ENCODE results near the gene SPOCK1. TPM values are rescaled to one million over a fixed set of nuclear protein-coding genes. Genes with fewer than 3 reads are reported as not detected.

The SPOCK1 gene
- polyA plus RNA-seq, 3 donors: 1.8 to 5.7 (median 2.1) TPM

DNA sequence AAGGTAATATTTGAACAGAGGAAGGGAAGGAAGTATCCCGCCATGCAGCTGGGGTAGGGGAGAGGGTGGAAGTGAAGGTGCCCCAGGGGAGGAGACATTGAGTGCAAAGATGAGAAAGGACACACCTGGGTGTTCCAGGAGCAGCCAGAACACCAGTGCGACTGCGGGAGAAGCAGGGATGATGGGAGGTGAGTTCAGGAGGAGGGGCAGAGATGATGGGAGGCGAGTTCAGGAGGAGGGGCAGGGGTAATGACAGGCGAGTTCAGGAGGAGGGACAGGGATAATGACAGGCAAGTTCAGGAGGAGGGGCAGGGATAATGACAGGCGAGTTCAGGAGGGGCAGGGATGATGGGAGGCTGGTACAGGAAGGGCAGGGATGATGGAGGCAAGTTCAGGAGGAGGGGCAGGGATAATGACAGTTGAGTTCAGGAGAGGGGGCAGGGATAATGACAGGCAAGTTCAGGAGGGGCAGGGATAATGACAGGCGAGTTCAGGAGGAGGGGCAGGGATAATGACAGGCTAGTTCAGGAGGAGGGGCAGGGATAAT lies 17.2 kb upstream of the SPOCK1 start:
- H3K9ac ChIP-seq (ENCODE audit: insufficient read depth, low read length, poor library complexity, severe bottlenecking): no peak overlapping the region
- H3K27me3 ChIP-seq (ENCODE audit: control insufficient read depth in 2 of 2, insufficient read depth in 2 of 2, low read length in 2 of 2): peaks cover 4 to 7% of the 10 kb centered on the region in 2 donors
- WGBS (ENCODE audit: insufficient coverage): 41% methylated on average over 7 of the region's 7 CpGs
- Mint-ChIP-seq H3K4me3 (no peak overlapping the region), H3K4me1 (no peaks in the 10 kb centered on the region), H3K36me3 (no peaks in the 10 kb centered on the region), H3K27me3 (ENCODE audit: low read depth in 3 of 3) (peaks cover 0 to 14% (median 6%) of the 10 kb centered on the region in 3 donors), H3K9me3 (peaks cover 0 to 4% (median 2%) of the 10 kb centered on the region in 7 donors), H3K27ac (no peak overlapping the region)
- no peak overlapping the region for H3K4me2 ChIP-seq (replicated peaks; ENCODE audit: extremely low read depth, low read length, poor library complexity, severe bottlenecking)
- H3K9me3 ChIP-seq (replicated peaks in 1 of 2; ENCODE audit: control insufficient read depth in 1 of 2, insufficient read depth in 1 of 2, low read length in 2 of 2): no peaks in the 10 kb centered on the region
- no peaks in the 10 kb centered on the region for H4K20me1 ChIP-seq (ENCODE audit: insufficient read depth, low read length)
- H3K4me1 ChIP-seq (ENCODE audit: control insufficient read depth in 1 of 2, insufficient read depth in 2 of 2, low read length in 2 of 2): no peaks in the 10 kb centered on the region
- H2AFZ ChIP-seq (ENCODE audit: insufficient read depth, low read depth, low read length, poor library complexity, severe bottlenecking): no peak overlapping the region
- TF ChIP-seq, protein P1, sequence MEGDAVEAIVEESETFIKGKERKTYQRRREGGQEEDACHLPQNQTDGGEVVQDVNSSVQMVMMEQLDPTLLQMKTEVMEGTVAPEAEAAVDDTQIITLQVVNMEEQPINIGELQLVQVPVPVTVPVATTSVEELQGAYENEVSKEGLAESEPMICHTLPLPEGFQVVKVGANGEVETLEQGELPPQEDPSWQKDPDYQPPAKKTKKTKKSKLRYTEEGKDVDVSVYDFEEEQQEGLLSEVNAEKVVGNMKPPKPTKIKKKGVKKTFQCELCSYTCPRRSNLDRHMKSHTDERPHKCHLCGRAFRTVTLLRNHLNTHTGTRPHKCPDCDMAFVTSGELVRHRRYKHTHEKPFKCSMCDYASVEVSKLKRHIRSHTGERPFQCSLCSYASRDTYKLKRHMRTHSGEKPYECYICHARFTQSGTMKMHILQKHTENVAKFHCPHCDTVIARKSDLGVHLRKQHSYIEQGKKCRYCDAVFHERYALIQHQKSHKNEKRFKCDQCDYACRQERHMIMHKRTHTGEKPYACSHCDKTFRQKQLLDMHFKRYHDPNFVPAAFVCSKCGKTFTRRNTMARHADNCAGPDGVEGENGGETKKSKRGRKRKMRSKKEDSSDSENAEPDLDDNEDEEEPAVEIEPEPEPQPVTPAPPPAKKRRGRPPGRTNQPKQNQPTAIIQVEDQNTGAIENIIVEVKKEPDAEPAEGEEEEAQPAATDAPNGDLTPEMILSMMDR (IDR thresholded peaks at IDR 0.05): no peak
- no peak for DNase-seq
- intact Hi-C loops (cut with micrococcal nuclease): no loop called here
- no peaks in the 10 kb centered on the region for H3K79me2 ChIP-seq (ENCODE audit: insufficient read depth, low read length)
- H3K4me3 ChIP-seq (replicated peaks in 1 of 3; ENCODE audit: low read depth in 2 of 3, low read length in 3 of 3): no peak overlapping the region
- no peak overlapping the region for H3K27ac ChIP-seq (ENCODE audit: low read depth in 1 of 2, low read length in 2 of 2)
- H3K36me3 ChIP-seq (replicated peaks in 1 of 2; ENCODE audit: control insufficient read depth in 1 of 2, insufficient read depth in 2 of 2, low read length in 2 of 2): no peaks in the 10 kb centered on the region

DNA sequence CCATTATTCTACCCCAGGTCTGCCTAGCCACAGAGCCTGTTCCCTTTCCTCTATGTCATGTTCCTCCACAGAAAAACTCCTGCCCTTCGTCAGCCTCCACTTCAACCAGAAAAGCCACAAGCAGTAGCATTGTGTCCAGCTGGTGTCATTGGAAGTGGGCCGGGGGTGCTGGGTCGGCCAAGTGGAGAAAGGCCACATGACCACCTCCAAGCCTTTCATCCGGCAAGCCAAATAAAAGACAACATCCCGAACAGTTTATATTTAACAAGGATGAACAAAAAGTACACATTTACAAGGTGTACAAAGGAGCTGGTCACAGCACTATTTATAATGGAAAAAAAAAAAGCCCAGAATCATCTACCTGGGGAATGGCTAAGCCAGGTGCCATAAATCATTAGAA lies 16.1 kb upstream of the SPOCK1 start:
- TF ChIP-seq, protein P1 (IDR thresholded peaks at IDR 0.05): no peak
- Histone ChIP-seq H3K9me3 (replicated peaks in 1 of 2; ENCODE audit: control insufficient read depth in 1 of 2, insufficient read depth in 1 of 2, low read length in 2 of 2) (no peaks in the 10 kb centered on the region), H2AFZ (ENCODE audit: insufficient read depth, low read depth, low read length, poor library complexity, severe bottlenecking) (no peak overlapping the region), H3K4me1 (ENCODE audit: control insufficient read depth in 1 of 2, insufficient read depth in 2 of 2, low read length in 2 of 2) (no peaks in the 10 kb centered on the region), H3K9ac (ENCODE audit: insufficient read depth, low read length, poor library complexity, severe bottlenecking) (no peak overlapping the region), H3K4me3 (replicated peaks in 1 of 3; ENCODE audit: low read depth in 2 of 3, low read length in 3 of 3) (no peak overlapping the region), H3K27ac (ENCODE audit: low read depth in 1 of 2, low read length in 2 of 2) (no peak overlapping the region), H3K36me3 (replicated peaks in 1 of 2; ENCODE audit: control insufficient read depth in 1 of 2, insufficient read depth in 2 of 2, low read length in 2 of 2) (no peaks in the 10 kb centered on the region), H3K79me2 (ENCODE audit: insufficient read depth, low read length) (no peaks in the 10 kb centered on the region), H3K4me2 (replicated peaks; ENCODE audit: extremely low read depth, low read length, poor library complexity, severe bottlenecking) (no peak overlapping the region), H4K20me1 (ENCODE audit: insufficient read depth, low read length) (no peaks in the 10 kb centered on the region), H3K27me3 (ENCODE audit: control insufficient read depth in 2 of 2, insufficient read depth in 2 of 2, low read length in 2 of 2) (peaks cover 4 to 7% of the 10 kb centered on the region in 2 donors)
- Mint-ChIP-seq H3K9me3 (peaks cover 0 to 4% (median 2%) of the 10 kb centered on the region in 7 donors), H3K27me3 (ENCODE audit: low read depth in 3 of 3) (peaks cover 0 to 14% (median 6%) of the 10 kb centered on the region in 3 donors), H3K4me1 (no peaks in the 10 kb centered on the region), H3K4me3 (no peak overlapping the region), H3K27ac (no peak overlapping the region), H3K36me3 (no peaks in the 10 kb centered on the region)
- intact Hi-C loops (cut with micrococcal nuclease): no loop called here
- WGBS (ENCODE audit: insufficient coverage): no CpG with 5 or more reads among the region's 5 CpGs
- DNase-seq: no peak
